Middle frontal gyrus (tissue), 1 donor: Measurements from ENCODE around the gene ETHE1.
"Not testable (repeated sequence)": the region's sequence is repeated elsewhere in the genome, so short reads cannot be mapped to it uniquely, and the experiment has no call there.

ENCODE experiments used
- DNase-seq: peaks from one replicate; pipeline ENCODE4 v3.0.0-alpha.2; 2015; ENCODE audit warnings: low spot score; ENCODE audit errors: extremely low spot score

ETHE1 gene

DNA sequence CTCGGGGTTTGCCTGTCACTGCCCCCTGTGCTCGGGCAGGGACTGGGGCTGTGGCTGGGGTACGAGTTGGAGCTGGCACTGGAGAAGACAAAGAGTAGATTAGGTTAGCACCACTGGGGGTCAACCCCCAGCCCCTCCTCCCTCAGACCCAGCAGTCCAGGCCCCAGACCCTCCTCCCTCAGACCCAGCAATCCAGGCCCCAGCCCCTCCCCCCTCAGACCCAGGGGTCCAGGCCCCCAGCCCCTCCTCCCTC, 25.1 kb upstream of the ETHE1 start:
- no peak for DNase-seq

DNA sequence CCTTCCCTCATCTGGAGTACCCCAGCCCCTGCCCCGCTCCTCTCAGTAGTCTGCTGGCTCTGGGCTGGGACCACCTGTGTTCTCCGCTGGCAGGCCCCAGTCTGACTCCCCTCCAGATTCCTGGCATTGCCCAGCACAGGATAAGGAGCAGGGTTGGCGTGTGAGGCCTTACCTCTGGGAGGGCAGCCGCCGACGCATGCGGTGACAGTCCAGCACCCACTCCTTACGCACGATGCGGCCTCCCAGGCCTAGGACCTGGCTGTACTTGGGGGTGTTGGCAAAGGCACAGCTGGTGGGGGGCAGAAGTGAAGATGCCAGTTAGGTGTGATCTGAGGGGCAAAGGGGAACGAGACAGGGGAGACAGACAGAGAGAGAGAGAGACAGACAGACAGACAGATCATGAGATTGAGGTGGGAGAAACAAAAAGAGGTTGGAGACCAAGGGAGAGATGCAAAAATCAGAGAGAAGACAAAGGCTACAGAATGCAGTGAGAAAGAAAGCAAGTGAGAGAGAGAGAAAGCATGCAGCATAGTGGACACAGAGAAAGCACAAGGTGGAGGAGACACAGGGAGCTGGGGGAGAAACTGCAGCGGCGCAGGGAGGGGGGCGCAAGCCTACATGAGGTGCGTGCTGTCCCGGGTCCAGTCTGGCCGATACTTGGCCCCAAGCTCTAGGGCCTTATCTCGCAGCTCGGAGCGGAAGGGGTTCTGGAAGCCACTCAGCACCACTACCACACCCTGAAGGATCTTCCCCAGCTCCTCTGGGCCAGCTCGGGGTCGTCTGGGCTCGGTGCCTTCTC, 24.6 kb upstream of the ETHE1 start:
- no peak for DNase-seq

DNA sequence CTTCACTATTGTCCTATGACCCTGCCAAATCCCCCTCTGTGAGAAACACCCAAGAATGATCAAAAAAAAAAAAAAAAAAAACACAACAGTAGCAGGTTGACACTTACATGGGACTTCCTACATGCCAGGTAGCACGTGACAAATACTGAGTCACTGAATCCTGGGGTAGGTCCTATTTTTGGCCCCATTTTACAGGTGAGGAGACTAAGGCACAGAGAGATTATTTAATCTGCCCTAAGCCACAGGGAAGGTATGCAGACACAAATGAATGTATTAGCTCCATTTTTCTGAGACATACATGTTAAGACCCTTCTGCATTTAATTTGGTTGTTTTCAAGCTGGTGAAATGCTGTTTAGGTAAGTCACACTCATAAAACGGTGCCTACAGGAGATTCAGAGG, 21.7 kb upstream of the ETHE1 start:
- DNase-seq: no peak

DNA sequence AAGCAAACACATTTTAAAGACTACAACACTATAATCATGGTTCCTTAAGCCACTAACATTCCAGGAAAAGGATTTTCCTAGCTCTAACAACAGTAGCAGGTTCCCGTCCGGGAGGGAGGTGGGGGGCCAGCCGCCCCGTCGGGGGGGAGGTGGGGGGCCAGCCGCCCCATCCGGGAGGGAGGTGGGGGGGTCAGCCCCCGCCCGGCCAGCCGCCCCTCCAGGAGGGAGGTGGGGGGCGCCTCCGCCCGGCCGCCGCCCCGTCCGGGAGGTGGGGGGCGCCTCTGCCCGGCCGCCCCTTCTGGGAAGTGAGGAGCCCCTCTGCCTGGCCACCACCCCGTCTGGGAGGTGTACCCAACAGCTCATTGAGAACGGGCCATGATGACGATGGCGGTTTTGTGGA, 20.9 kb upstream of the ETHE1 start:
- not testable (repeated sequence) for DNase-seq

DNA sequence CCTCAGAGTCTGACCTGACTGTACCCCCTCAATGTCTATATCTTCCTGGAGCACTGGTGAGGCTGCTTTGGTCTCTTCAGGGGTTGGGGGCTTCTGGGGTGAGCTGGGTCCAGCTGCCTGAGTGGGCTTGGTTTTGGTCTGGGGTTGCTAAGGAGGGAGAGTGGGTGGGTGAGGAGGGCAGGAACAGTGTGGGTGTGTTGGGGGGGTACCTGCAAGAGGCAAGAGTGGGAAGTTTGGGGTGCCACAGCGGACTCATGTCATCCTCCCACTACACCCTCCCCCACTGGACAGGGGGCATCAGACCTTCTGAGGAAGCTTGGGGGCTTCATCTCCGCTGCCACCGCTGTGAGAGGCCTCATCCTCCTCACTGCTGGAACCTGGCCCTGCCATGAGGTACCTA, 19.6 kb upstream of the ETHE1 start:
- DNase-seq: no peak

DNA sequence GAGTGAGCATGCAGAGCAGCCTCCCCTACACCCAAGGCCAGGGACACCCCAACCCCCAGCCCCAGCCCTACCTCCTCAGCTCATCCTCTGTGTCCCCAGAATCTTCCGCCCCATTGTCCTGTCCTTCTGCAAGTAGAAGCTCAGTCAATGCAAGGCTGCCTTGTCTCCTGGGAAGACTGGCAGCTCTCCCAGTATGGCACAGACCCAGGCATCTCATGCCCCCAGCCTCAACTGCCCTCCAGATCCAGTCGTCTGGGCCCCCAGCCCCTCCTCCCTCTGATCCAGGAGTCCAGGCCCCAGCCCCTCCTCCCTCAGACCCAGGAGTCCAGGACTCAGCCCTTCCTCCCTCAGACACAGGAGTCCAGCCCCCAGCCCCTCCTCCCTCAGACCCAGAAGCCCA, 19.0 kb upstream of the ETHE1 start:
- no peak for DNase-seq

DNA sequence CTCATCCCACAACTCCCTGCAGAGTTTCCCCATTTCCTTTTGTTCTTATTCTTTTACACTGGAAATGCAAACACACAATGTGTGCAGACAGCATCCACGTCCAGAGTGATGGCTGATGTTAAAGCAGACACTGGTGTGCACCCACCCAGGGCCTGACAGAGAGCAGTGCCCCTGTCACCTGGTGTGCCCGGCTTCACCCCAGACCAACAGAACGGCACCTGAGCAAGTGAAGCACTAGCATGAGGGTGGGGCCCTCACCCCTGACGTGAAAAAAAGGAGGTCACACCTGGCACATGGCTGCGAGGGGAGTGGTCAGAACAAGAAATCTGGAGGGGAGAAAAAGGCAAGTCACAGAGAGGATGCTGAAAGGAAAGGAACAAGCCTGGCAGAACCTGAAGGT, 18.3 kb upstream of the ETHE1 start:
- no peak for DNase-seq

DNA sequence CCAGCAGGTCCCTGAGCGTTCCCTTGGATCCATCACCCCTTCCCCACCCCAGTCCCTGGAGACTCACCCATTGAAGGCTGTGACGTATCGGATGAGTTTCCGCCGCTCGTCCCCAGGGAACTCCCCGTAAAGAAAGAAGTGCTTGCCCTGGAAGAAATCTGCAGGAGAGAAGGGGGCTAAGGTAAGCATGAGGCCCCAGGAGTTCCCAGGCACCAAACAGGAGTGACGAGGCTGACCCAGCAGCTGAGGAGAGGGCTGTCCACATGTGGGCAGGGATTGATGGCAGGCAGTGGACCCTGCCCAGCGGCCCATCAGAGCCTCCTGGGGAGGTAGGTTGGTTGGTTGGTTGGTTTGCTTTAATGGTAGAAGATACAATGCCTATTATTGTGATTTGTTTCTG, 17.1 kb upstream of the ETHE1 start:
- no peak for DNase-seq

DNA sequence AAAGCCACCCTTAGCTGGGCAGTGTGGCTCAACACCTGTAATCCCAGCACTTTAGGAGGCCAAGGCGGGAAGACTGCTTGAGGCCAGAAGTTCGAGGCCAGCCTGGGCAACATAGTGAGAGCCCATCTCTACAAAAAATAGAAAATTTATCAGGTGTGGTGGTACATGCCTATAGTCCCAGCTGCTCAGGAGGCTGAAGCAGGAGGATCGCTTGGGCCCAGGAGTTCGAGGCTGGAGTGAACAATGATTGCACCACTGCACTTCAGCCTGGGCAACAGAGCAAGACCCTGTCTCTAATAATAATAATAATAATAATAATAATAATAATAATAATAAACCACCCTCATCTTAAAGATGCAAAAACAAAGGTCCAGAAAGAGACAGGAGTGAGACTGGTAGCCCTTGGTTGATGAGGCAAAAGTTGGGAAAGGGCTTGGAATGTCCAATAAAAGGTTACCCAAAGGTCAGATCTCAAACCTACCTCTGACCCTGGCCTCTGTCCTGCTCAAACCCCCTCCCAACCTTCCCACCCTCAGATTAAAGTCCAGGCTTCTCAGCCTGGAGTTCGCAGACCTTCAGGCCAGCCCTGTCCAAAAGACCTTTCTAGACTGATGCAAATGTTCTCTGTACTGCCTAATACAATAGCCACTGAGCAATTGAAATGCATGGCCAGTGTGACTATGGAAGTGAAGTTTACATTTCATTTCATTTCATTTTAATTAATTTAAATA, 15.1 kb upstream of the ETHE1 start:
- DNase-seq: no peak

DNA sequence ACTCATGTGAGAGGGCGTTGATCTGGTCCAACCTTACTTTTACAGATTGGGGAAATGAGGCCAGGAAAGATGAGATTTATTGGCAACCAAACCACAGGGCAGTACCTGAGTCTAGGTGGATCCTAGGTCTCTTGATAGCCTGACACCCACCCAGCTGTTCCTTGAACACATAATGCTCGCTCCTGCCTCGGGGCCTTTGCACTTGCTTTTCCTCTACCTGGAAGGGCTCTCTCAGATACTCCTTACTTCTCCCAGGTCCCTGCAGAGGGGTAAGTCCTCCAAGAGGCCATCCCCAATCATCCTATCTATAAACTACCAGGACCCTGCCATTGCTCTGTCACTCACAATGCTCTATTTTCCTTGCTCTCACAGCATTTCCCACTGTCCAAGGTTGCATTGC, 13.4 kb upstream of the ETHE1 start:
- no peak for DNase-seq

DNA sequence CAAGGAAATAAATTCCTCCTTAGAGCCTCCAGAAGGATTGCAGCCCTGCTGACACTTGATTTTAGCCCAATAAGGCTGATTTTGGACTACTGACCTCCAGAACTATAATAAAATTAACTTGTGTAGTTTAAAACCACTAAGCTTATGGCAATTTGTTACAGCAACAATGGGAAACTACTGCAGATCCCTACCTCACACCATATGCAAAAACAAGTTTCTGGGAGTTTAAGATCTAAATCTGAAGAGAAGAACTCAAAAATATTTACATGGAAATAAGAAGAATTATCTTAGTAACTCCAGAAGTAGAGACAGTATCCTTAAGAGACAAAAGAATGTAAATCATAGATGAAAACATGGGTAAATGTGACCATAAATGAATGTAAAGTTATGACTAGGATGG, 11.9 kb upstream of the ETHE1 start:
- no peak for DNase-seq

DNA sequence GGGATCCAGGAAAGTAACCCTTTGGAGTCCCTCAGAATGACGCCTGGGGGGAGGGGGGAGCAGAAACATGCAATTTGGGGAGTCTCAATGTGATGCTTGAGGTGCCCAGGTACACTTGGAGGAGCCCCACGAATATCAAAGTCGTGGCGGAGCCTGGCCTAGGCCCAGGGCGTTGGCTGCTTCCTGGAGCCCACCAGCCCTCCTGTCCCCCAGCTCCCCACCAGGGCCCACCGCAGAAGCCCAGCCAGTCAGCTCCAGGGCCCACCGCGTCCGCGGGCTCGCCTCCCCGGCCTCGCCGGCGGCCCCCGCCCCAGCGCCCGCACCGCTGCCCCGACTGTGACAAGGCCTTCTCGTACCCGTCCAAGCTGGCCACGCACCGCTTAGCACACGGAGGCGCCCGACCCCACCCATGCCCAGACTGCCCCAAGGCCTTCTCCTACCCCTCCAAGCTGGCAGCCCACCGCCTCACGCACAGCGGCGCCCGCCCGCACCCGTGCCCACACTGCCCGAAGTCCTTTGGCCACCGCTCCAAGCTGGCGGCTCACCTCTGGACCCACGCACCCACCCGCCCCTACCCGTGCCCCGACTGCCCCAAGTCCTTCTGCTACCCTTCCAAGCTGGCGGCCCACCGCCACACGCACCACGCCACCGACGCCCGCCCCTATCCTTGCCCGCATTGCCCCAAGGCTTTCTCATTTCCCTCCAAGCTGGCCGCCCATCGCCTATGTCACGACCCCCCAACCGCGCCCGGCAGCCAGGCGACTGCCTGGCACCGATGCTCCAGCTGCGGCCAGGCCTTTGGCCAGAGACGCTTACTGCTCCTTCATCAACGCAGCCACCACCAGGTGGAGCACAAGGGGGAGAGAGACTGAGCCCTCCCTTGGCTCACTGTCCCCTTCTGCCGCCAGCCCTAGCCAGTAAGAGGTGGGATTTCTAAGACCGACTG, 8.1 kb upstream of the ETHE1 start:
- no peak for DNase-seq

DNA sequence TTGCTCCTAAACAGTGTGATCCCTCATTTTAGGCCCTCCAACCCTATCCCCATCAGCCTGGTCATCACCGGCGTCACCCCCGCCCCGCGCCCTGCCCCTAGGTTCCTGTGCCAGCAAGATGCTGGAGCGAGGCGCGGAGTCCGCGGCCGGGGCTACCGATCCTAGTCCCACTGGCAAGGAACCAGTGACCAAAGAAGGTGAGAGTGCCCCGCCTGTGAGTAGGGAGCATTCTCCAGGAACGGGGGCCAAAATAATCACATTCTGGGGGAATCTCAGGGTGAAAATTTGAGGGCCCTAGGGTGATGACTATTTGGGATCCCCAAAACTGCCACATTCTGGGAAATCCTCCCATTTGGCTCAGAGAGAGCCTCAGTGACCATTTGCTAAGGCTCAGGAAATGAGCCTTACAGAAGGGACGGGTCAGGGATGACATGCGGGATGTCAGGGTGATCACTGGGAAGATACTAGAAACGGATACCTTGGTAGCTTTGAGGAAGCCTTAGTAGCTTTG, 7.4 kb upstream of the ETHE1 start:
- no peak for DNase-seq

DNA sequence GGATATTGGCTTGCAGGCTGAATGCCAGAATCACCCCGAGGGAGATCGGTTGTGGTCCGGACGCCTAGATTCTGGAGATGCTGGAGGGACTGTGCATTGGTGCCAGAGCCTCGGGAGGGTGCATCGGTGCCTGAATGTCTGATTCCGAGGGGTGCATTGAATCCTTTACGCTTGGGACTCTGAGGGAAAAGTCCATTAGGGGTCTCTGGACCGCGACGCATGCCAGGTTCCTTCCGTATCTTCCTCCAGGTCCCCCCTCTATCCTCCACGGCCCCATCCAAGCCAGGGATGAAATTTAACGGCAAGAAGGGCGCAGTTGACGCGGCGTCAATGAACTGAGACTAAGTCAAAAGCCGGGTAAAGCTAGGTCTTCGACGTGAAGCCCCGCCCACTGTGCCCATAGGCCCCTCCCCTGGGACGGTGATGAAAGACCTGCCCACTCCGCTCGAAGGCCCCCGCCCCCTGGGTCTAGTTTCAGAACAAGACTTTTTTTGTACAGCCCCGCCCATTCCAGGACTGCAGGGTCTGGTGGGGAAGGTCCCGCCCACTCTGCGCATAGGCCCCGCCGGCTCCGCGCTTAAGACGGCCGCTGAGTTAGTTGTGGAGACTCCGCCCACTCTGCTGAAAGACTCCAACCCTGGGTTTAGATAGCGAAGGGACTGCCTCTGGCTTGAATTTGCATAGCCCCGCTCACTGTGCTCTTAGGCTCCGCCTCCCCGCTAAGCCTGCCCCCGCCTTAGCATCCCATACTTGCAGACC, 6.7 kb upstream of the ETHE1 start:
- peak; percentile 91 for DNase-seq

DNA sequence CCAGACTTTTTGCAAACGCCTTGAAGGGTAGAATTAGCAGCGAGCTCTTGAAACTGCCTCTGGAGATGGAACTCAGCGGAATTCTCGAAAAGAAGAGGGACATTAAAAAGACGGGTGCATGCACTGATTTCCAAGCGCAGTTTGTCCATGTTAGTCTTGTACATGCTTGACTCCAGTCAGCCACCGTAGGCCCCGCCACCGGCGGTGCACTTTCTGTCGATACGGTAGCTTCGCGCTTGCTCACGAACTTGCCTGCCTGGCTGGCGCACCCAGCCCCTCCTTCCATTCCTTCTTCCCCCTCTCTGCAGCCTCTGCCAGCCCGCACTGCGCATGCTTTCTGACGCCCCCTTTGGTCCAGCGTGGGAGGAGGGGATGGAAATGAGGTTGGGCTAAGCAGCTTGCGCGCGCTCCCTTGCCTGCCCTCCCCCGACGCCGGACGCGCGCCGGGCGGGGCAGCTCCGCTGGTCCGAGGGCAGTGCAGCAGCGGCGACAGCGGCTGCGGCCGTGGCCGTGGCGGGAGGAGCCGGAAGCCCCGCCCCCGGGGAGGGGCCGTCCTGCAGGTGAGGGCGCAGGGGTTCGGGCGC, 6.1 kb upstream of the ETHE1 start, which contains the start of gene ZNF575:
Gene ZNF575, plus strand, starts transcription at position 227 of the 584 bp plus-strand sequence. CDS start 1,235 bp downstream, outside the sequence.
- peak; percentile 89 for DNase-seq

DNA sequence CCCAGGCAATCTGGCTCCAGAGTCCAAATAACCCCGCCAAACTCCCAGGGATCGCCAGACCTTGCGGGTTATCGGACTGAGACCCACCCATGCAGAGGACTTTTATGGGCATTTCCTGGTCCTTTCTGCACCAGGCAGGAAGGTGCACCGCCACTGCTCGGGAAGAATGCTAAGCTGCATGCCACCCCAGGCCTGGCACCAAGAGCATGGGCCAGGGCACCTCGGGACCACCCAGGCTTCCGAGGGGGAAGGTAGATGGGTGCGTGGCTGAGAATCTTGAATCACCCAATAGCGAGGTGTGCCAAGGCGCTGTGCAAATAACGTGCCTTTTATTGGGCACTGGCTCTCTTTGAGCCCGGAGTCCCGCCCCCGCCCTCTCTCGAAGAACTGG, 5.6 kb upstream of the ETHE1 start:
- DNase-seq: no peak

DNA sequence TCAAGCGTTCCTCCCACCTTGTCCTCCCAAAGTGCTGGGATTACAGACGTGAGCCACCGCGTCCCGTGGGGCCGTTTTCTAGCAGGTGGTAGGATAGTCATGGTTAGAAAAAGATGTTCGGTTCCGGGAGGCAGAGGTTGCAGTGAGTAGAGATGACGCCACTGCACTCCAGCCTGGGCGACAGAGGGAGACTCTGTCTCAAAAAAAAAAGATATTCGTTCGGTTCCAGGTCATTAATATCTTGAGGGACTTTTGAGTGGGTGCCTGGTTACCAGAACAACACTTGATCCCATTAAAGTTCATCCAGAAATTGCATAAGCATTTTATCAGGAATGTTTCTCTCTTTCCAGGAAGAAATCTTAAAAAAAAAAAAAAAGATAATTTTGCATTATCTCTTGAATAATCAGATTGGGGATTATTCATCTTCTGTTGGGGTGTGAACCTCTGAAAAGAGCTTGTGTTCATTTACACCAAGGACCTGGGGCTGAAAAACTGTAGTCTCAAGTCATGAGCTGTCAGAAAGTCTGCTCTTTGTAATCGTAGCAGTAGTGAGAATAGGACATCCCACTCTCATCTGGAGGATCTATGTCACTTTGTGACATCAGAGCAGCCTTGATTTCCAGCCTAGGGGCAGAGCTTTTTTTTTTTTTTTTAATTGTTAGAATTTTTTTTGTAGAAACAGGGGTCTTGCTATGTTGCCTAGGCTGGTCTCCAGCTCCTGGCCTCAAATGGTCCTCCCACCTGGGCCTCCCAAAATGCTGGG, 1.0 kb upstream of the ETHE1 start:
- no peak for DNase-seq

DNA sequence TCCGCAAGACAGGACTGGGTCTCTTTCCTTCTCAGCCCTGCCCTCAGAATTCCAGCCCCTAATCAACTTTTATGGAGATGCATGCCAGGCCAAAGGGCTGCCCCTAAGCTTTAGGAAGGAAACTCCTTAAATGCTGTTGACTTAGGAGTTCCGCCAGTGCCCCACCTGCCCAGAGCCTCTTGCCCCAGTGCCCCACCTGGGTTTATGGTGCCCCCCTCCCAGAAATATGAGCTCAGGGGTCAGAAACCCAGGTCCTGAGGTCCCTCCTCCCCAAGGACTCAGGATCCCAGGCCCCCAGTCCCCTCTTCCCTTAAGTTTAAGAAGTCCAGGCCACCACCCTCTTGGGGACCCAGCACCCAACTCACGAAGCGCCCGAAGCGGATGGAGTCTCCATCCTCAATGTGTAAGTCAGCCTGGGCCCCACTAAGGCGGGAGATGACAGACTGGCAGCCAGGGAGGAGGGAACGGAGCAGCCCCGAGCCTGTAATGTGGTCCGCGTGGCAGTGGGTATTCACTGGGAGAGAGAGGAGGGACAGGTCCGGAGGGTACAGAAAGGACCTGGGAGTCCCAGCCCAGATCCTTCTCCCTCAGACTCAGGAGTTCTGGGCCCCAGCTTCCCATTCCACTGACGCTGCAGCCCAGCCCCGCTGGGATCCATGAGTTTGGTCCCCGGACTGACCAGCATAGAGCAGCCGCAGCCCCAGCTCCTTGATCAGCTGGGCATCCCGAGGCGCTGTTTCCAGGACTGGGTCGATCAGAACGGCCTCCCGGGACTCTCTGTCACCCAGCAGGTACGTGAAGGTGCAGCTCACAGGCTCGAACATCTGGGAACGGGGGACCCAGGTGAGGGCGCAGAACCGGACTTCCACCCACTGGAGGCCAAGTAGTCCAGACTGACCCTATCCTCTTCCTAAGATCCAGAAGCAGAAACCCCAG, 897 bp downstream of the ETHE1 start:
- DNase-seq: no peak
